Type B pancreatic cell (in vitro differentiated cells): Measurements from ENCODE around the gene CCDC200. TPM values are rescaled to one million over a fixed set of nuclear protein-coding genes. Genes with fewer than 3 reads are reported as not detected.

Source experiments
- DNase-seq: peaks from one replicate; pipeline ENCODE4 v3.0.0; 2021; ENCODE audit warnings: mixed read lengths; ENCODE audit not compliant: unreplicated experiment; ENCODE audit errors: extremely low spot score
- H3K27ac Mint-ChIP-seq: 2 replicates; pipeline ENCODE4 v1.8.0; 2021; ENCODE audit warnings: mild to moderate bottlenecking, mixed read lengths
- H3K27me3 Mint-ChIP-seq: 2 replicates; pipeline ENCODE4 v1.8.0; 2021; ENCODE audit warnings: mixed read lengths
- H3K36me3 Mint-ChIP-seq: 2 replicates; pipeline ENCODE4 v1.8.0; 2021; ENCODE audit warnings: mixed read lengths
- H3K4me1 Mint-ChIP-seq: one replicate; pipeline ENCODE4 v1.8.0; 2021; ENCODE audit warnings: mixed read lengths; ENCODE audit not compliant: unreplicated experiment
- H3K4me3 Mint-ChIP-seq: 2 replicates; pipeline ENCODE4 v1.8.0; 2021; ENCODE audit warnings: mild to moderate bottlenecking, mixed read lengths
- H3K9me3 Mint-ChIP-seq: 2 replicates; pipeline ENCODE4 v1.8.0; 2021; ENCODE audit warnings: mixed read lengths
- CTCF ChIP-seq: fragments of 200-600 bp; sonication (generic); conservative IDR thresholded peaks from 2 replicates; pipeline ENCODE4 v1.5.0; 2021; ENCODE audit warnings: antibody characterized with exemption, mild to moderate bottlenecking
- total RNA-seq: library from RNA; stranded (reverse); gene quantifications from 2 replicates; pipeline ENCODE4 v1.2.1, GENCODE V29; 2021; ENCODE audit warnings: low replicate concordance

Gene CCDC200
- total RNA-seq, 1 donor from 2014 or later = not detected

- peaks cover 12% of the 10 kb centered on the region for H3K36me3 Mint-ChIP-seq
- no peak for DNase-seq
Measured at GRCh38 chr17:43171586-43172487, 56.6 kb downstream of the CCDC200 start.

More at GRCh38 chr17:43171586-43172487, 56.6 kb downstream of the CCDC200 start:
- H3K27me3 Mint-ChIP-seq = no peaks in the 10 kb centered on the region
- H3K4me1 Mint-ChIP-seq = peaks cover 19% of the 10 kb centered on the region
- peak; percentile 46 for TF ChIP-seq CTCF
- no peak overlapping the region for H3K4me3 Mint-ChIP-seq
- H3K9me3 Mint-ChIP-seq = no peaks in the 10 kb centered on the region
- no peak overlapping the region for H3K27ac Mint-ChIP-seq

Other genes with a start within 250 kb of the CCDC200 start
- gene PTGES3L, start 248.5 kb downstream of the CCDC200 start, total RNA-seq = 1.0 and 1.5 TPM in 2 replicates
- gene RUNDC1, start 248.1 kb downstream of the CCDC200 start, total RNA-seq = 18.2 and 19.7 TPM in 2 replicates
- gene RPL27, start 230.2 kb downstream of the CCDC200 start, total RNA-seq = 1,148 and 1,194 TPM in 2 replicates
- 6.6 and 8.8 TPM in 2 replicates for gene IFI35, start 221.8 kb downstream of the CCDC200 start, total RNA-seq
- gene VAT1, start 206.2 kb downstream of the CCDC200 start, total RNA-seq = 167 and 274 TPM in 2 replicates
- gene RND2, start 203.4 kb downstream of the CCDC200 start, total RNA-seq = 3.3 and 7.1 TPM in 2 replicates
- 19.4 and 38.9 TPM in 2 replicates for gene BRCA1, start 103.3 kb downstream of the CCDC200 start, total RNA-seq
- 60.8 and 65.9 TPM in 2 replicates for gene NBR1, start 57.4 kb downstream of the CCDC200 start, total RNA-seq
- gene TMEM106A, start 16.7 kb downstream of the CCDC200 start, total RNA-seq = 4.4 TPM in 2 replicates
- gene RNU2-1, start 5.4 kb upstream of the CCDC200 start, total RNA-seq = 3,940 and 6,478 TPM in 2 replicates
- gene ARL4D, start 170.4 kb upstream of the CCDC200 start, total RNA-seq = 8.3 and 9.9 TPM in 2 replicates